ENCODE results near the gene ATG4D.
A peak's percentile ranks its signal among the peaks of the same experiment; 100 is the strongest.
"Not testable (repeated sequence)": the region's sequence is repeated elsewhere in the genome, so short reads cannot be mapped to it uniquely, and the experiment has no call there.

ATG4D gene

GRCh38 chr19:10520652-10521318, 22.9 kb upstream of the ATG4D start:
- peak; percentile 21 for DNase-seq

- no peak for DNase-seq
These were observed 22.1 kb upstream of the ATG4D start for GRCh38 chr19:10521461-10522171.

- DNase-seq = no peak
These were observed 20.5 kb upstream of the ATG4D start for GRCh38 chr19:10523135-10523636.

GRCh38 chr19:10525636-10526035, 18.1 kb upstream of the ATG4D start:
- no peak for DNase-seq

- not testable (repeated sequence) for DNase-seq
These were observed 16.8 kb upstream of the ATG4D start for GRCh38 chr19:10526887-10527286.

GRCh38 chr19:10532457-10532856, 11.2 kb upstream of the ATG4D start:
- DNase-seq = no peak

- DNase-seq = no peak
These were observed 9.9 kb upstream of the ATG4D start for GRCh38 chr19:10533646-10534386.

GRCh38 chr19:10535613-10536012, 8.1 kb upstream of the ATG4D start:
- DNase-seq = no peak

GRCh38 chr19:10537668-10538067, 6.0 kb upstream of the ATG4D start:
- no peak for DNase-seq

GRCh38 chr19:10538204-10538983, 5.3 kb upstream of the ATG4D start:
- no peak for DNase-seq

- DNase-seq = not testable (repeated sequence)
These were observed 4.7 kb upstream of the ATG4D start for GRCh38 chr19:10539016-10539415.

- DNase-seq = peak; percentile 82
These were observed 665 bp upstream of the ATG4D start for GRCh38 chr19:10543059-10543419.

- DNase-seq = no peak
These were observed 593 bp downstream of the ATG4D start for GRCh38 chr19:10544242-10544752.

- no peak for DNase-seq
These were observed 1.1 kb downstream of the ATG4D start for GRCh38 chr19:10544753-10545251.

GRCh38 chr19:10546817-10547216, 3.1 kb downstream of the ATG4D start:
- no peak for DNase-seq

GRCh38 chr19:10548746-10549276, 5.1 kb downstream of the ATG4D start:
- DNase-seq = no peak

- DNase-seq = no peak
These were observed 6.0 kb downstream of the ATG4D start for GRCh38 chr19:10549733-10550132.

- DNase-seq = no peak
These were observed 6.6 kb downstream of the ATG4D start for GRCh38 chr19:10550336-10550735.

- DNase-seq = not testable (repeated sequence)
These were observed 7.3 kb downstream of the ATG4D start for GRCh38 chr19:10551006-10551405.

- DNase-seq = peak; percentile 36
These were observed 8.1 kb downstream of the ATG4D start for GRCh38 chr19:10551698-10552301.

GRCh38 chr19:10552510-10553053, 8.9 kb downstream of the ATG4D start:
- no peak for DNase-seq
